WTC11 (cell line): Measurements from ENCODE around the gene PERP. TPM values are rescaled to one million over a fixed set of nuclear protein-coding genes. Genes with fewer than 3 reads are reported as not detected.
"Not testable (repeated sequence)": the region's sequence is repeated elsewhere in the genome, so short reads cannot be mapped to it uniquely, and the experiment has no call there.

Experiments
- ATAC-seq: fragments of 200-7000 bp; cut with Tn5 transposase; 2 replicates; pipeline ENCODE4 v1.10.0; 2021; ENCODE audit warnings: mild to moderate bottlenecking, moderate library complexity
- CTCF ChIA-PET: fragments of 300-600 bp; sonication (Branson Sonifier 250); formaldehyde crosslinking; loops from one replicate; lab custom pipeline; 2021; ENCODE audit warnings: antibody characterized with exemption; lab: Charles Lee
- POLR2A ChIA-PET: fragments of 350-600 bp; sonication (Branson Sonifier 250); formaldehyde crosslinking; loops from one replicate; lab custom pipeline; 2021; ENCODE audit warnings: antibody characterized with exemption; lab: Charles Lee
- DNase-seq: peaks from one replicate; pipeline ENCODE4 v3.0.0; 2021; ENCODE audit warnings: low spot score
- H3K27ac Mint-ChIP-seq: 2 replicates; pipeline ENCODE4 v1.8.0; 2021; ENCODE audit warnings: mixed read lengths
- H3K27me3 Mint-ChIP-seq: 2 replicates; pipeline ENCODE4 v1.8.0; 2021; ENCODE audit warnings: low read depth, mild to moderate bottlenecking, moderate library complexity, mixed read lengths
- H3K36me3 Mint-ChIP-seq: 2 replicates; pipeline ENCODE4 v1.8.0; 2021; ENCODE audit warnings: mixed read lengths
- H3K4me1 Mint-ChIP-seq: 2 replicates; pipeline ENCODE4 v1.8.0; 2022; ENCODE audit warnings: mixed read lengths
- H3K4me3 Mint-ChIP-seq: 2 replicates; pipeline ENCODE4 v1.8.0; 2021; ENCODE audit warnings: mild to moderate bottlenecking, moderate library complexity, mixed read lengths
- H3K9me3 Mint-ChIP-seq: 2 replicates; pipeline ENCODE4 v1.8.0; 2021; ENCODE audit warnings: mixed read lengths
- AR ChIP-seq: fragments of 250-450 bp; sonication (Bioruptor Pico); IDR thresholded peaks from 2 replicates; pipeline ENCODE4 v1.9.0; 2021; ENCODE audit warnings: mild to moderate bottlenecking
- ATF3 ChIP-seq: sonication (generic); formaldehyde crosslinking; conservative IDR thresholded peaks from 2 replicates; pipeline ENCODE4 v1.8.1; 2022; ENCODE audit warnings: mild to moderate bottlenecking, missing genetic modification reagents
- CBFB ChIP-seq: sonication (generic); formaldehyde crosslinking; IDR thresholded peaks from 2 replicates; pipeline ENCODE4 v1.8.1; 2022; ENCODE audit warnings: mild to moderate bottlenecking, low read depth, missing genetic modification reagents
- CREB1 ChIP-seq: sonication (generic); formaldehyde crosslinking; IDR thresholded peaks from 2 replicates; pipeline ENCODE4 v1.8.0; 2023; ENCODE audit warnings: mild to moderate bottlenecking, missing genetic modification reagents
- CTCF ChIP-seq: fragments of 200-600 bp; IDR thresholded peaks from 2 replicates; pipeline ENCODE4 v1.8.0; 2022; ENCODE audit warnings: antibody characterized with exemption
- ERG ChIP-seq: fragments of 250-450 bp; sonication (Bioruptor Pico); IDR thresholded peaks from 2 replicates; pipeline ENCODE4 v1.8.0; 2021; ENCODE audit warnings: mild to moderate bottlenecking
- KAT7 ChIP-seq: sonication (generic); formaldehyde crosslinking; IDR thresholded peaks from 2 replicates; pipeline ENCODE4 v1.8.1; 2023; ENCODE audit warnings: missing genetic modification reagents, mild to moderate bottlenecking, borderline replicate concordance
- MAX ChIP-seq: sonication (generic); formaldehyde crosslinking; IDR thresholded peaks from 2 replicates; pipeline ENCODE4 v1.8.0; 2022; ENCODE audit warnings: mild to moderate bottlenecking, missing genetic modification reagents
- NFYB ChIP-seq: sonication (generic); formaldehyde crosslinking; conservative IDR thresholded peaks from 2 replicates; pipeline ENCODE4 v1.8.0; 2022; ENCODE audit warnings: low read depth, missing genetic modification reagents
- PRDM15 ChIP-seq: sonication (generic); formaldehyde crosslinking; IDR thresholded peaks from 2 replicates; pipeline ENCODE4 v1.8.0; 2022; ENCODE audit warnings: missing genetic modification reagents
- RELA ChIP-seq: sonication (generic); formaldehyde crosslinking; IDR thresholded peaks from 2 replicates; pipeline ENCODE4 v1.8.1; 2022; ENCODE audit warnings: missing genetic modification reagents, mild to moderate bottlenecking, borderline replicate concordance
- SMAD4 ChIP-seq: sonication (generic); formaldehyde crosslinking; IDR thresholded peaks from 2 replicates; pipeline ENCODE4 v1.8.0; 2022; ENCODE audit warnings: mild to moderate bottlenecking, missing genetic modification reagents
- ZNF232 ChIP-seq: sonication (generic); formaldehyde crosslinking; IDR thresholded peaks from 2 replicates; pipeline ENCODE4 v1.8.0; 2022; ENCODE audit warnings: mild to moderate bottlenecking, missing genetic modification reagents
- ZNF416 ChIP-seq: fragments of 250-450 bp; sonication (Bioruptor Pico); IDR thresholded peaks from 2 replicates; pipeline ENCODE4 v1.9.0; 2021; ENCODE audit warnings: mild to moderate bottlenecking, inconsistent platforms
- ZSCAN18 ChIP-seq: fragments of 250-450 bp; sonication (Bioruptor Pico); IDR thresholded peaks from 2 replicates; pipeline ENCODE4 v2.1.2; 2022; ENCODE audit warnings: mild to moderate bottlenecking, moderate library complexity
- total RNA-seq: library from RNA; stranded (reverse); gene quantifications from 3 replicates; pipeline ENCODE4 v1.2.3, GENCODE V29; 2021

The PERP gene
- total RNA-seq, 1 experiment from 2014 or later: 26.9 TPM

- no peak for TF ChIP-seq KAT7 (CRISPR knock-in tag)
- TF ChIP-seq RELA (CRISPR knock-in tag): no peak
- no peak for TF ChIP-seq NFYB (CRISPR knock-in tag)
- TF ChIP-seq CTCF: no peak
- TF ChIP-seq CREB1 (CRISPR knock-in tag): no peak
- no peak for TF ChIP-seq SMAD4 (CRISPR knock-in tag)
- no peak for TF ChIP-seq ZNF416 (CRISPR knock-in tag)
- no peak for TF ChIP-seq PRDM15 (CRISPR knock-in tag)
- TF ChIP-seq AR (CRISPR knock-in tag): no peak
These were observed 25.0 kb downstream of the PERP start (continued) for GRCh38 chr6:138082232-138082631.

- CTCF ChIA-PET, ATAC-seq, H3K27ac Mint-ChIP-seq, DNase-seq, POLR2A ChIA-PET, H3K27me3 Mint-ChIP-seq, H3K4me3 Mint-ChIP-seq, H3K4me1 Mint-ChIP-seq: not testable (repeated sequence)
- Mint-ChIP-seq H3K36me3 (peaks cover 13% of the 10 kb centered on the region), H3K9me3 (peaks cover 36% of the 10 kb centered on the region)
These were observed 27.7 kb downstream of the PERP start for GRCh38 chr6:138079556-138079955.

GRCh38 chr6:138078491-138078890 lies 28.7 kb downstream of the PERP start:
- POLR2A ChIA-PET: no interaction called here
- H3K4me3 Mint-ChIP-seq: no peak overlapping the region
- peaks cover 24% of the 10 kb centered on the region for H3K36me3 Mint-ChIP-seq
- DNase-seq (no peak), ATAC-seq (no peak)
- CTCF ChIA-PET: no interaction called here
- H3K27me3 Mint-ChIP-seq: no peaks in the 10 kb centered on the region
- H3K4me1 Mint-ChIP-seq: no peaks in the 10 kb centered on the region
- H3K9me3 Mint-ChIP-seq: peaks cover 45% of the 10 kb centered on the region
- H3K27ac Mint-ChIP-seq: no peak overlapping the region
- no peak for TF ChIP-seq ZSCAN18
- no peak for TF ChIP-seq ATF3 (CRISPR knock-in tag)
- no peak for TF ChIP-seq CBFB (CRISPR knock-in tag)
- TF ChIP-seq MAX: no peak
- TF ChIP-seq ERG (CRISPR knock-in tag): no peak
- TF ChIP-seq CTCF: no peak
- TF ChIP-seq AR (CRISPR knock-in tag): no peak
- no peak for TF ChIP-seq ZNF232 (CRISPR knock-in tag)
